Measurements from ENCODE around the gene HTR2A. TPM values are rescaled to one million over a fixed set of nuclear protein-coding genes. Genes with fewer than 3 reads are reported as not detected.
A peak's percentile ranks its signal among the peaks of the same experiment; 100 is the strongest.

The HTR2A gene
- total RNA-seq, 1 donor from 2014 or later = not detected

- H3K36me3 Mint-ChIP-seq (ENCODE audit: low read depth) = no peaks in the 10 kb centered on the region
- peaks cover 7% of the 10 kb centered on the region for H3K4me1 Mint-ChIP-seq (ENCODE audit: low read depth)
- peaks cover 41% of the 10 kb centered on the region for H3K27me3 Mint-ChIP-seq (ENCODE audit: insufficient read depth)
- intact Hi-C loops (cut with micrococcal nuclease) = loop anchor here (10.0 kb wide), 1 partner anchor 875 kb away; no protein-coding TSS in a partner anchor
- no peak for DNase-seq (ENCODE audit: low spot score)
- no peak overlapping the region for H3K27ac Mint-ChIP-seq
- H3K4me3 Mint-ChIP-seq = no peak overlapping the region
- no peaks in the 10 kb centered on the region for H3K9me3 Mint-ChIP-seq
These were observed 2.9 kb upstream of the HTR2A start for GRCh38 chr13:46899801-46900200.

DNA sequence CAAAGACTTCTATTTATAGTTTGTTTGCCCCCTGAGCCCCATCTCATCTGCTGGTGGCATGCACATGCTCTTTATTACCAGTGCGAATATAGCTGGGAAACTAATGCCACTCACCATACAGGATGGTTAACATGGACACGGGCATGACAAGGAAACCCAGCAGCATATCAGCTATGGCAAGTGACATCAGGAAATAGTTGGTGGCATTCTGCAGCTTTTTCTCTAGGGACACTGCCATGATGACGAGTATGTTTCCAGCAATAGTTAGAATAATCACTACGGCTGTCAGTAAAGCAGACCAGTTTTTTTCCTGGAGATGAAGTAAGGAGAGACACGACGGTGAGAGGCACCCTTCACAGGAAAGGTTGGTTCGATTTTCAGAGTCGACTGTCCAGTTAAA lies 1.5 kb downstream of the HTR2A start:
- no peak overlapping the region for H3K27ac Mint-ChIP-seq
- peaks cover 7% of the 10 kb centered on the region for H3K4me1 Mint-ChIP-seq (ENCODE audit: low read depth)
- no peak for DNase-seq (ENCODE audit: low spot score)
- intact Hi-C loops (cut with micrococcal nuclease) = loop anchor here (10.0 kb wide), 1 partner anchor 879 kb away; no protein-coding TSS in a partner anchor
- no peaks in the 10 kb centered on the region for H3K9me3 Mint-ChIP-seq
- H3K27me3 Mint-ChIP-seq (ENCODE audit: insufficient read depth) = peaks cover 59% of the 10 kb centered on the region
- no peak overlapping the region for H3K4me3 Mint-ChIP-seq
- H3K36me3 Mint-ChIP-seq (ENCODE audit: low read depth) = no peaks in the 10 kb centered on the region

DNA sequence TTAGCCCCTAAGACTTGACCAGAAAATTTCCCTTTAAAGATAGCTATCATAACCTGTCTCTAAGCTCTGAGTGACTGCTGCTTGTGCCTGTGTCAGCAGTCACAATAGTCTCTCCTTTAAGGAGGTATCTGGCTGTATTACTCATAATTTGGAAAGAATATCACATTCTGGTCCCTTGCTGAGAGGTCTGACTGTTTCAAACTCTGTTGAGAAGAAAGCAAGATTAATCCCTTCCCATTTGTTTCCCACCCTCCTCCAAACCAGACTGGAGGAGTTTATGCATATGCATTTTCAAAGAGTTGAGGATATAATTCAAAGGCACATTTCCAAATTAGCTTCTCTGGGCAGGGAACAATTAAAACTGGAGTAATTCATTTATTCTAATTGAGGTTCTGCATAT lies 2.3 kb downstream of the HTR2A start:
- Mint-ChIP-seq H3K27me3 (ENCODE audit: insufficient read depth) (peaks cover 62% of the 10 kb centered on the region), H3K36me3 (ENCODE audit: low read depth) (no peaks in the 10 kb centered on the region), H3K4me1 (ENCODE audit: low read depth) (peaks cover 7% of the 10 kb centered on the region), H3K4me3 (peak overlapping the region; percentile 21), H3K9me3 (no peaks in the 10 kb centered on the region), H3K27ac (no peak overlapping the region)
- DNase-seq (ENCODE audit: low spot score) = no peak
- intact Hi-C loops (cut with micrococcal nuclease) = loop anchor here (1.0 to 10.0 kb wide), 2 partner anchors 97 to 880 kb away; partner anchors contain the start of gene ESD

- H3K9me3 Mint-ChIP-seq = no peaks in the 10 kb centered on the region
- intact Hi-C loops (cut with micrococcal nuclease) = loop anchor here (1.0 to 10.0 kb wide), 3 partner anchors 97 to 1875 kb away; partner anchors contain the start of gene ESD
- no peaks in the 10 kb centered on the region for H3K36me3 Mint-ChIP-seq (ENCODE audit: low read depth)
- peaks cover 65% of the 10 kb centered on the region for H3K27me3 Mint-ChIP-seq (ENCODE audit: insufficient read depth)
- no peak overlapping the region for H3K27ac Mint-ChIP-seq
- H3K4me1 Mint-ChIP-seq (ENCODE audit: low read depth) = peaks cover 7% of the 10 kb centered on the region
- peak overlapping the region; percentile 76 for H3K4me3 Mint-ChIP-seq
- peak; percentile 49 for DNase-seq (ENCODE audit: low spot score)
These were observed 2.9 kb downstream of the HTR2A start for GRCh38 chr13:46893798-46894560.

GRCh38 chr13:46893221-46893740 lies 3.6 kb downstream of the HTR2A start:
- intact Hi-C loops (cut with micrococcal nuclease) = loop anchor here (2.0 to 10.0 kb wide), 2 partner anchors 882 to 1876 kb away; no protein-coding TSS in a partner anchor
- Mint-ChIP-seq H3K27me3 (ENCODE audit: insufficient read depth) (peaks cover 62% of the 10 kb centered on the region), H3K9me3 (no peaks in the 10 kb centered on the region), H3K4me3 (peak overlapping the region; percentile 76), H3K36me3 (ENCODE audit: low read depth) (no peaks in the 10 kb centered on the region), H3K27ac (no peak overlapping the region), H3K4me1 (ENCODE audit: low read depth) (peaks cover 7% of the 10 kb centered on the region)
- no peak for DNase-seq (ENCODE audit: low spot score)

DNA sequence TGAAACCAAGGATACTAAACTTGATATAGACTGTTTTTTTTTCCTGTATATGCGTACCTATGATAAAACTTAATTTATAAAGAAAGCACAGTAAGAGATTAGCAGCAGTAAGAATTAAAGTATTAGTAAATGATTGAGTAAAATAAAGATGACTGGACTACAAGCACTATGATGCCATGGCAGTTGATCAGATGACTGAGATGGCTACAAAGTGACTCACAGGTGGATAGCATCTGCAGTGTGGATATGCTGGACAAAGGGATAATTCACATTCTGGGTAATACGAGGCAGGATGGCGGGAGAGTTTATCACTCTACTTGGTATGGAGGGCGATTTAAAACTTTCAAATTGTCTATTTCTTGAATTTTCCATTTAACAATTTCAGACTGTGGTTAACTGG lies 11.8 kb downstream of the HTR2A start:
- no peak for DNase-seq (ENCODE audit: low spot score)
- peaks cover 24% of the 10 kb centered on the region for H3K27me3 Mint-ChIP-seq (ENCODE audit: insufficient read depth)
- intact Hi-C loops (cut with micrococcal nuclease) = no loop called here
- no peaks in the 10 kb centered on the region for H3K4me1 Mint-ChIP-seq (ENCODE audit: low read depth)
- no peaks in the 10 kb centered on the region for H3K9me3 Mint-ChIP-seq
- no peak overlapping the region for H3K27ac Mint-ChIP-seq
- no peaks in the 10 kb centered on the region for H3K36me3 Mint-ChIP-seq (ENCODE audit: low read depth)
- no peak overlapping the region for H3K4me3 Mint-ChIP-seq

DNA sequence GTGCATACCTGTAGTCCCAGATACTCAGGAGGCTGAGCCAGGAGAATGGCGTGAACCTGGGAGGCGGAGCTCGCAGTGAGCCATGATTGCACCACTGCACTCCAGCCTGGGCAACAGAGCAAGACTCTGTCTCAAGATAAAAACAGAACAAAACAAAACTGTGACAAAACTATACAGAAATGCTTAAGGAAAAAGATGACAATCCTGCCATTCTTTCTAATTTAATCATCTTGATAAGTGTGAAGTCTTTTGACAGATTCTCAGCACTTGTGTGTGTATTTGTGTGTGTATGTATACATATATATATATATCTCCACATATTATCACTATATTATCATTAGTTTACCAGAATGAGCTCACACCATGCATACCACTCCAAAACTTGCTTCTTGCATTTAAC lies 12.3 kb downstream of the HTR2A start:
- Mint-ChIP-seq H3K36me3 (ENCODE audit: low read depth) (no peaks in the 10 kb centered on the region), H3K9me3 (no peaks in the 10 kb centered on the region), H3K27me3 (ENCODE audit: insufficient read depth) (peaks cover 20% of the 10 kb centered on the region), H3K27ac (no peak overlapping the region), H3K4me3 (no peak overlapping the region), H3K4me1 (ENCODE audit: low read depth) (no peaks in the 10 kb centered on the region)
- DNase-seq (ENCODE audit: low spot score) = no peak
- intact Hi-C loops (cut with micrococcal nuclease) = no loop called here

GRCh38 chr13:46881621-46882020 lies 15.2 kb downstream of the HTR2A start:
- H3K4me1 Mint-ChIP-seq (ENCODE audit: low read depth) = no peaks in the 10 kb centered on the region
- peaks cover 16% of the 10 kb centered on the region for H3K27me3 Mint-ChIP-seq (ENCODE audit: insufficient read depth)
- intact Hi-C loops (cut with micrococcal nuclease) = no loop called here
- DNase-seq (ENCODE audit: low spot score) = no peak
- no peaks in the 10 kb centered on the region for H3K36me3 Mint-ChIP-seq (ENCODE audit: low read depth)
- no peak overlapping the region for H3K27ac Mint-ChIP-seq
- no peak overlapping the region for H3K4me3 Mint-ChIP-seq
- H3K9me3 Mint-ChIP-seq = no peaks in the 10 kb centered on the region

- Mint-ChIP-seq H3K36me3 (ENCODE audit: low read depth) (no peaks in the 10 kb centered on the region), H3K4me3 (no peak overlapping the region), H3K27me3 (ENCODE audit: insufficient read depth) (peaks cover 12% of the 10 kb centered on the region), H3K27ac (no peak overlapping the region), H3K4me1 (ENCODE audit: low read depth) (no peaks in the 10 kb centered on the region), H3K9me3 (no peaks in the 10 kb centered on the region)
- DNase-seq (ENCODE audit: low spot score) = no peak
- intact Hi-C loops (cut with micrococcal nuclease) = no loop called here
These were observed 22.8 kb downstream of the HTR2A start for GRCh38 chr13:46874006-46874405.

GRCh38 chr13:46871557-46871956 lies 25.3 kb downstream of the HTR2A start:
- Mint-ChIP-seq H3K36me3 (ENCODE audit: low read depth) (no peaks in the 10 kb centered on the region), H3K4me3 (no peak overlapping the region), H3K4me1 (ENCODE audit: low read depth) (no peaks in the 10 kb centered on the region), H3K9me3 (no peaks in the 10 kb centered on the region), H3K27ac (no peak overlapping the region), H3K27me3 (ENCODE audit: insufficient read depth) (peaks cover 12% of the 10 kb centered on the region)
- intact Hi-C loops (cut with micrococcal nuclease) = no loop called here
- no peak for DNase-seq (ENCODE audit: low spot score)

GRCh38 chr13:46868091-46868490 lies 28.8 kb downstream of the HTR2A start:
- DNase-seq (ENCODE audit: low spot score) = no peak
- no peaks in the 10 kb centered on the region for H3K4me1 Mint-ChIP-seq (ENCODE audit: low read depth)
- no peak overlapping the region for H3K27ac Mint-ChIP-seq
- no peaks in the 10 kb centered on the region for H3K36me3 Mint-ChIP-seq (ENCODE audit: low read depth)
- no peaks in the 10 kb centered on the region for H3K9me3 Mint-ChIP-seq
- peaks cover 12% of the 10 kb centered on the region for H3K27me3 Mint-ChIP-seq (ENCODE audit: insufficient read depth)
- intact Hi-C loops (cut with micrococcal nuclease) = no loop called here
- H3K4me3 Mint-ChIP-seq = no peak overlapping the region

GRCh38 chr13:46866150-46866549 lies 30.7 kb downstream of the HTR2A start:
- no peaks in the 10 kb centered on the region for H3K9me3 Mint-ChIP-seq
- no peak overlapping the region for H3K27ac Mint-ChIP-seq
- DNase-seq (ENCODE audit: low spot score) = no peak
- no peaks in the 10 kb centered on the region for H3K4me1 Mint-ChIP-seq (ENCODE audit: low read depth)
- H3K4me3 Mint-ChIP-seq = no peak overlapping the region
- H3K36me3 Mint-ChIP-seq (ENCODE audit: low read depth) = no peaks in the 10 kb centered on the region
- intact Hi-C loops (cut with micrococcal nuclease) = no loop called here
- H3K27me3 Mint-ChIP-seq (ENCODE audit: insufficient read depth) = peaks cover 9% of the 10 kb centered on the region

GRCh38 chr13:46864941-46865340 lies 31.9 kb downstream of the HTR2A start:
- H3K4me1 Mint-ChIP-seq (ENCODE audit: low read depth) = no peaks in the 10 kb centered on the region

More at GRCh38 chr13:46864941-46865340, 31.9 kb downstream of the HTR2A start:
- DNase-seq (ENCODE audit: low spot score) = no peak
- intact Hi-C loops (cut with micrococcal nuclease) = no loop called here
- Mint-ChIP-seq H3K27me3 (ENCODE audit: insufficient read depth) (peaks cover 11% of the 10 kb centered on the region), H3K4me3 (no peak overlapping the region), H3K27ac (no peak overlapping the region), H3K9me3 (no peaks in the 10 kb centered on the region), H3K36me3 (ENCODE audit: low read depth) (no peaks in the 10 kb centered on the region)

Data from activated T-helper 1 cell treated with anti-CD3 and anti-CD28 coated beads, Interleukin-12 subunit alpha, Interleukin-12 subunit beta, Interleukin-2, Interleukin-4 antibody, amounts not matched to agents 30 ng/mL and 10 ng/mL and 1 ng/mL, durations not matched to agents 14 hours and 24 hours and 36 hours (primary cell).